HCT116 (cell line): ENCODE measurements around the gene DYNC1I1. TPM values are rescaled to one million over a fixed set of nuclear protein-coding genes. Genes with fewer than 3 reads are reported as not detected.

Experiments
- ATAC-seq: fragments of 200-7000 bp; cut with Tn5 transposase; 2 replicates; pipeline ENCODE4 v1.9.1; 2020; ENCODE audit warnings: mild to moderate bottlenecking, moderate library complexity
- BruUV-seq: library from RNA; stranded (reverse); fragments of 400-500 nt; replicated peaks from 2 replicates; lab custom pipeline; 2021; lab: Mats Ljungman, UMichigan
- CTCF ChIA-PET: fragments of 300-600 bp; sonication (Branson Sonifier 250); formaldehyde crosslinking; loops from one replicate; lab custom pipeline; 2021; ENCODE audit warnings: antibody characterized with exemption; lab: Charles Lee
- POLR2A ChIA-PET: fragments of 300-600, 350-600 bp; sonication (Branson Sonifier 250); formaldehyde crosslinking; loops from one replicate; lab custom pipeline; 2021; ENCODE audit warnings: antibody characterized with exemption; lab: Charles Lee
- RAD21 ChIA-PET, 2 experiments: fragments of 300-600 bp; sonication (Branson Sonifier 250); formaldehyde crosslinking; loops; one replicate each; lab custom pipeline; 2023; ENCODE audit warnings: low total read pairs in 2 of 2; ENCODE audit not compliant: uncharacterized antibody in 2 of 2, unreplicated experiment in 2 of 2, low non-redundant PET in 1 of 2; lab: Charles Lee
- DNase-seq: peaks from one replicate; pipeline ENCODE4 v3.0.0-alpha.2; 2010; ENCODE audit warnings: low read depth, low spot score
- H2AFZ ChIP-seq: fragments of 200-600 bp; shearing (Covaris generic), sonication (generic); 2 replicates; pipeline ENCODE4 v1.6.1; 2017; ENCODE audit warnings: low read depth, mixed run types, mixed read lengths, antibody characterized with exemption, low read length; ENCODE audit not compliant: poor library complexity, severe bottlenecking
- H3K27ac ChIP-seq: 2 replicates; pipeline ENCODE4 v1.5.1; 2012; ENCODE audit warnings: low read depth, low read length
- H3K27me3 ChIP-seq: fragments of 200-600 bp; sonication (generic); 2 replicates; pipeline ENCODE4 v1.6.1; 2016; ENCODE audit warnings: mixed run types, low read length, mixed read lengths; ENCODE audit not compliant: insufficient read depth
- H3K36me3 ChIP-seq, 2 experiments: fragments of 200-500 bp in 1 of 2; fragments of 200-600 bp in 1 of 2; sonication (Bioruptor generic) in 1 of 2; sonication (generic) in 1 of 2; 2 replicates each; pipeline versions ENCODE4 v1.5.1 to v1.6.1; 2014 to 2016; ENCODE audit warnings: low read length in 2 of 2, inconsistent platforms in 1 of 2, mixed read lengths in 1 of 2, mixed run types in 1 of 2; ENCODE audit not compliant: insufficient read depth in 2 of 2, control insufficient read depth in 1 of 2
- H3K4me1 ChIP-seq, 2 experiments: fragments of 200-600 bp in 1 of 2; sonication (generic) in 1 of 2; 2 replicates each; pipeline versions ENCODE4 v1.5.1 to v1.6.1; 2012 to 2017; ENCODE audit warnings: low read length in 2 of 2, inconsistent platforms in 1 of 2, mild to moderate bottlenecking in 1 of 2, mixed read lengths in 1 of 2, mixed run types in 1 of 2, moderate library complexity in 1 of 2; ENCODE audit not compliant: insufficient read depth in 2 of 2, control insufficient read depth in 1 of 2
- H3K4me2 ChIP-seq: fragments of 200-600 bp; sonication (generic); 2 replicates; pipeline ENCODE4 v1.6.1; 2017; ENCODE audit warnings: mixed run types, low read length, mixed read lengths
- H3K4me3 ChIP-seq, 2 experiments: fragments of 200-600 bp in 1 of 2; sonication (generic) in 1 of 2; replicated peaks in 1 of 2; 2 replicates each; pipeline ENCODE4 v1.5.1; 2011 to 2016; ENCODE audit warnings: low read length in 2 of 2, control low read depth in 1 of 2, low read depth in 1 of 2, mild to moderate bottlenecking in 1 of 2, mixed read lengths in 1 of 2, mixed run types in 1 of 2
- H3K79me2 ChIP-seq: fragments of 200-600 bp; sonication (generic); 2 replicates; pipeline ENCODE4 v1.6.1; 2017; ENCODE audit warnings: mild to moderate bottlenecking, mixed run types, low read length, moderate library complexity, mixed read lengths; ENCODE audit not compliant: insufficient read depth
- H3K9ac ChIP-seq: fragments of 200-600 bp; sonication (generic); 2 replicates; pipeline ENCODE4 v1.6.1; 2016; ENCODE audit warnings: low read length, mixed read lengths
- H3K9me2 ChIP-seq: fragments of 200-600 bp; sonication (generic), shearing (Covaris generic); 2 replicates; pipeline ENCODE4 v1.6.1; 2017; ENCODE audit warnings: mixed run types, mild to moderate bottlenecking, moderate library complexity; ENCODE audit not compliant: insufficient read depth
- H3K9me3 ChIP-seq, 2 experiments: fragments of 200-500 bp in 1 of 2; fragments of 200-600 bp in 1 of 2; sonication (Bioruptor generic) in 1 of 2; sonication (generic) in 1 of 2; 2 replicates each; pipeline ENCODE4 v1.6.1; 2014 to 2017; ENCODE audit warnings: low read length in 2 of 2, mixed read lengths in 2 of 2, inconsistent platforms in 1 of 2, low read depth in 1 of 2, mild to moderate bottlenecking in 1 of 2, mixed run types in 1 of 2, moderate library complexity in 1 of 2; ENCODE audit not compliant: control insufficient read depth in 1 of 2, insufficient read depth in 1 of 2
- H4K20me1 ChIP-seq: fragments of 200-600 bp; sonication (generic), shearing (Covaris generic); 2 replicates; pipeline ENCODE4 v1.6.1; 2017; ENCODE audit warnings: mixed run types, mild to moderate bottlenecking, moderate library complexity; ENCODE audit not compliant: insufficient read depth
- CBX3 ChIP-seq: IDR thresholded peaks from 2 replicates; pipeline ENCODE4 v1.6.1; 2012; ENCODE audit warnings: low read depth
- EZH2 ChIP-seq: fragments of 200-600 bp; sonication (generic); IDR thresholded peaks from 2 replicates; pipeline ENCODE4 v1.6.1; 2017; ENCODE audit warnings: antibody characterized with exemption, mixed run types
- EZH2phosphoT487 ChIP-seq: fragments of 200-600 bp; IDR thresholded peaks from 2 replicates; pipeline ENCODE4 v1.6.1; 2018; ENCODE audit warnings: antibody characterized with exemption, borderline replicate concordance
- FOSL1 ChIP-seq: IDR thresholded peaks from 2 replicates; pipeline ENCODE4 v1.6.1; 2012; ENCODE audit warnings: low read depth
- RAD21 ChIP-seq: IDR thresholded peaks from 2 replicates; pipeline ENCODE4 v1.6.1; 2012; ENCODE audit warnings: low read depth, mild to moderate bottlenecking
- SIN3A ChIP-seq: IDR thresholded peaks from 2 replicates; pipeline ENCODE4 v1.6.1; 2012; ENCODE audit warnings: low read depth
- SP1 ChIP-seq: IDR thresholded peaks from 2 replicates; pipeline ENCODE4 v1.6.1; 2012; ENCODE audit warnings: low read depth
- SRF ChIP-seq: IDR thresholded peaks from 2 replicates; pipeline ENCODE4 v1.6.1; 2012; ENCODE audit warnings: low read depth
- TCF7L2 ChIP-seq: IDR thresholded peaks from 2 replicates; pipeline ENCODE4 v1.7.0; 2011; ENCODE audit warnings: borderline replicate concordance, inconsistent platforms; ENCODE audit not compliant: insufficient read depth, insufficient read length; ENCODE audit errors: extremely low read depth
- YY1 ChIP-seq: IDR thresholded peaks from 2 replicates; pipeline ENCODE4 v1.6.1; 2011; ENCODE audit warnings: low read length, low read depth, moderate library complexity, mild to moderate bottlenecking; ENCODE audit not compliant: insufficient replicate concordance; ENCODE audit errors: extremely low read depth
- ZFX ChIP-seq: fragments of 450-650 bp; IDR thresholded peaks from 2 replicates; pipeline ENCODE4 v1.6.1; 2017
- intact Hi-C: fragments of 100-400 bp; cut with micrococcal nuclease; formaldehyde crosslinking; loops from 2 replicates; pipeline ENCODE4 v1.10.0; 2022
- total RNA-seq: library from RNA; stranded (reverse); gene quantifications from one replicate; pipeline ENCODE4 v1.2.1, GENCODE V29; 2021; ENCODE audit not compliant: unreplicated experiment
- TF ChIP-seq, protein P1 (sequence below): IDR thresholded peaks from 2 replicates; pipeline ENCODE4 v1.6.1; 2011; ENCODE audit warnings: mild to moderate bottlenecking, low read length, moderate library complexity; ENCODE audit not compliant: insufficient replicate concordance; ENCODE audit errors: extremely low read depth
- TF ChIP-seq, protein P2 (sequence below): IDR thresholded peaks from 2 replicates; pipeline ENCODE4 v1.6.1; 2012
- TF ChIP-seq, protein P3 (sequence below): IDR thresholded peaks from 2 replicates; pipeline ENCODE4 v1.6.1; 2012; ENCODE audit warnings: low read depth
- TF ChIP-seq, protein P4 (sequence below): IDR thresholded peaks from 2 replicates; pipeline ENCODE4 v1.6.1; 2012

DYNC1I1 gene
- total RNA-seq, 1 experiment from 2014 or later, result not detected

DNA sequence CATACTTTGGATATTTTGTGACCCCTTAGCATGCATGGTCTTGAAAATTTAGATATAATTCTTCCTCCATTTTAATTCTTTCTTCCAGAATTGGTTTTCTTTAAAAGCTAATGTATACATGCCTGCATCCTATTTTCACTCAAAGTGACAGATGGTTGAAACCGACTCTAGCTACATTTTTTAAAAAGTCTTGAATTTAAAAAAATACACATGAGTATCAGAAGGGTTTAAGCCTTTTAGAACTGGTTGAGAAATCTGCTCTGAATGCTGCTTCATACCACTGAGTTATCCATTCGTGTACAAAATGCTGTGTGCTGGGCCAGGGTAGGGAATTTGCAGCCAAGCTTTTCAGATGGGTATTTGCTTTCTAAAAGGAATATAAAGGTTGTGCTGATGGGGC lies 16.5 kb downstream of the DYNC1I1 start:
- Histone ChIP-seq H3K9me2 (no peaks in the 10 kb centered on the region), H3K9me3 (no peaks in the 10 kb centered on the region), H3K27me3 (peaks cover 22% of the 10 kb centered on the region), H3K9ac (no peak overlapping the region), H3K4me2 (no peak overlapping the region), H3K4me1 (no peaks in the 10 kb centered on the region), H3K36me3 (no peaks in the 10 kb centered on the region), H3K4me3 (no peak overlapping the region), H3K27ac (no peak overlapping the region), H3K79me2 (no peaks in the 10 kb centered on the region), H4K20me1 (no peaks in the 10 kb centered on the region), H2AFZ (no peak overlapping the region)
- BruUV-seq, result no TSS peak
- ATAC-seq (no peak), DNase-seq (no peak)
- intact Hi-C loops, result no loop called here
- ChIA-PET RAD21 (no interaction called here), POLR2A (no interaction called here), CTCF (no interaction called here)
- TF ChIP-seq CBX3 (no peak), FOSL1 (no peak), EZH2phosphoT487 (no peak), RAD21 (no peak), YY1 (no peak), TCF7L2 (no peak), SP1 (no peak), SIN3A (no peak), ZFX (no peak), EZH2 (no peak), SRF (no peak)
- TF ChIP-seq, protein P1, sequence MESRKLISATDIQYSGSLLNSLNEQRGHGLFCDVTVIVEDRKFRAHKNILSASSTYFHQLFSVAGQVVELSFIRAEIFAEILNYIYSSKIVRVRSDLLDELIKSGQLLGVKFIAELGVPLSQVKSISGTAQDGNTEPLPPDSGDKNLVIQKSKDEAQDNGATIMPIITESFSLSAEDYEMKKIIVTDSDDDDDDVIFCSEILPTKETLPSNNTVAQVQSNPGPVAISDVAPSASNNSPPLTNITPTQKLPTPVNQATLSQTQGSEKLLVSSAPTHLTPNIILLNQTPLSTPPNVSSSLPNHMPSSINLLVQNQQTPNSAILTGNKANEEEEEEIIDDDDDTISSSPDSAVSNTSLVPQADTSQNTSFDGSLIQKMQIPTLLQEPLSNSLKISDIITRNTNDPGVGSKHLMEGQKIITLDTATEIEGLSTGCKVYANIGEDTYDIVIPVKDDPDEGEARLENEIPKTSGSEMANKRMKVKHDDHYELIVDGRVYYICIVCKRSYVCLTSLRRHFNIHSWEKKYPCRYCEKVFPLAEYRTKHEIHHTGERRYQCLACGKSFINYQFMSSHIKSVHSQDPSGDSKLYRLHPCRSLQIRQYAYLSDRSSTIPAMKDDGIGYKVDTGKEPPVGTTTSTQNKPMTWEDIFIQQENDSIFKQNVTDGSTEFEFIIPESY, result no peak
- TF ChIP-seq, protein P2, sequence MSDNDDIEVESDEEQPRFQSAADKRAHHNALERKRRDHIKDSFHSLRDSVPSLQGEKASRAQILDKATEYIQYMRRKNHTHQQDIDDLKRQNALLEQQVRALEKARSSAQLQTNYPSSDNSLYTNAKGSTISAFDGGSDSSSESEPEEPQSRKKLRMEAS, result no peak
- TF ChIP-seq, protein P3, sequence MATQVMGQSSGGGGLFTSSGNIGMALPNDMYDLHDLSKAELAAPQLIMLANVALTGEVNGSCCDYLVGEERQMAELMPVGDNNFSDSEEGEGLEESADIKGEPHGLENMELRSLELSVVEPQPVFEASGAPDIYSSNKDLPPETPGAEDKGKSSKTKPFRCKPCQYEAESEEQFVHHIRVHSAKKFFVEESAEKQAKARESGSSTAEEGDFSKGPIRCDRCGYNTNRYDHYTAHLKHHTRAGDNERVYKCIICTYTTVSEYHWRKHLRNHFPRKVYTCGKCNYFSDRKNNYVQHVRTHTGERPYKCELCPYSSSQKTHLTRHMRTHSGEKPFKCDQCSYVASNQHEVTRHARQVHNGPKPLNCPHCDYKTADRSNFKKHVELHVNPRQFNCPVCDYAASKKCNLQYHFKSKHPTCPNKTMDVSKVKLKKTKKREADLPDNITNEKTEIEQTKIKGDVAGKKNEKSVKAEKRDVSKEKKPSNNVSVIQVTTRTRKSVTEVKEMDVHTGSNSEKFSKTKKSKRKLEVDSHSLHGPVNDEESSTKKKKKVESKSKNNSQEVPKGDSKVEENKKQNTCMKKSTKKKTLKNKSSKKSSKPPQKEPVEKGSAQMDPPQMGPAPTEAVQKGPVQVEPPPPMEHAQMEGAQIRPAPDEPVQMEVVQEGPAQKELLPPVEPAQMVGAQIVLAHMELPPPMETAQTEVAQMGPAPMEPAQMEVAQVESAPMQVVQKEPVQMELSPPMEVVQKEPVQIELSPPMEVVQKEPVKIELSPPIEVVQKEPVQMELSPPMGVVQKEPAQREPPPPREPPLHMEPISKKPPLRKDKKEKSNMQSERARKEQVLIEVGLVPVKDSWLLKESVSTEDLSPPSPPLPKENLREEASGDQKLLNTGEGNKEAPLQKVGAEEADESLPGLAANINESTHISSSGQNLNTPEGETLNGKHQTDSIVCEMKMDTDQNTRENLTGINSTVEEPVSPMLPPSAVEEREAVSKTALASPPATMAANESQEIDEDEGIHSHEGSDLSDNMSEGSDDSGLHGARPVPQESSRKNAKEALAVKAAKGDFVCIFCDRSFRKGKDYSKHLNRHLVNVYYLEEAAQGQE, result no peak
- TF ChIP-seq, protein P4, sequence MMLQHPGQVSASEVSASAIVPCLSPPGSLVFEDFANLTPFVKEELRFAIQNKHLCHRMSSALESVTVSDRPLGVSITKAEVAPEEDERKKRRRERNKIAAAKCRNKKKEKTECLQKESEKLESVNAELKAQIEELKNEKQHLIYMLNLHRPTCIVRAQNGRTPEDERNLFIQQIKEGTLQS, result no peak
